SK-N-SH treated with all-trans-retinoic acid at 6 μM for 48 hours (cell line): ENCODE results near the gene CDR2.

Experiments used
- ARNTL ChIP-seq: fragments of 450-650 bp; formaldehyde crosslinking; IDR thresholded peaks from 2 replicates; pipeline ENCODE4 v1.5.0; 2020; ENCODE audit warnings: low read depth, mild to moderate bottlenecking, moderate library complexity, borderline replicate concordance
- BACH2 ChIP-seq: fragments of 250-450 bp; sonication (Bioruptor Pico); IDR thresholded peaks from 2 replicates; pipeline ENCODE4 v1.9.0; 2021; ENCODE audit warnings: mild to moderate bottlenecking, borderline replicate concordance
- ISL1 ChIP-seq: fragments of 250-450 bp; sonication (Bioruptor Pico); IDR thresholded peaks from 2 replicates; pipeline ENCODE4 v2.1.2; 2022; ENCODE audit warnings: mild to moderate bottlenecking, moderate library complexity
- RARB ChIP-seq: fragments of 250-450 bp; sonication (Bioruptor Pico); IDR thresholded peaks from 2 replicates; pipeline ENCODE4 v1.8.0; 2021; ENCODE audit warnings: mild to moderate bottlenecking, moderate library complexity
- TCF4 ChIP-seq: fragments of 250-450 bp; sonication (Bioruptor Pico); IDR thresholded peaks from 2 replicates; pipeline ENCODE4 v1.8.0; 2021; ENCODE audit warnings: mild to moderate bottlenecking, moderate library complexity, borderline replicate concordance
- ZNF565 ChIP-seq: fragments of 450-650 bp; formaldehyde crosslinking; conservative IDR thresholded peaks from 2 replicates; pipeline ENCODE4 v1.5.0; 2020; ENCODE audit warnings: low read depth, mild to moderate bottlenecking, moderate library complexity
- TF ChIP-seq, protein P1 (sequence below): fragments of 250-450 bp; sonication (Bioruptor Pico); IDR thresholded peaks from 2 replicates; pipeline ENCODE4 v1.8.0; 2020; ENCODE audit warnings: mild to moderate bottlenecking, moderate library complexity, borderline replicate concordance
- TF ChIP-seq, protein P2 (sequence below): fragments of 250-450 bp; sonication (Bioruptor Pico); IDR thresholded peaks from 2 replicates; pipeline ENCODE4 v1.5.1; 2020; ENCODE audit warnings: low read depth, mild to moderate bottlenecking, moderate library complexity

DNA sequence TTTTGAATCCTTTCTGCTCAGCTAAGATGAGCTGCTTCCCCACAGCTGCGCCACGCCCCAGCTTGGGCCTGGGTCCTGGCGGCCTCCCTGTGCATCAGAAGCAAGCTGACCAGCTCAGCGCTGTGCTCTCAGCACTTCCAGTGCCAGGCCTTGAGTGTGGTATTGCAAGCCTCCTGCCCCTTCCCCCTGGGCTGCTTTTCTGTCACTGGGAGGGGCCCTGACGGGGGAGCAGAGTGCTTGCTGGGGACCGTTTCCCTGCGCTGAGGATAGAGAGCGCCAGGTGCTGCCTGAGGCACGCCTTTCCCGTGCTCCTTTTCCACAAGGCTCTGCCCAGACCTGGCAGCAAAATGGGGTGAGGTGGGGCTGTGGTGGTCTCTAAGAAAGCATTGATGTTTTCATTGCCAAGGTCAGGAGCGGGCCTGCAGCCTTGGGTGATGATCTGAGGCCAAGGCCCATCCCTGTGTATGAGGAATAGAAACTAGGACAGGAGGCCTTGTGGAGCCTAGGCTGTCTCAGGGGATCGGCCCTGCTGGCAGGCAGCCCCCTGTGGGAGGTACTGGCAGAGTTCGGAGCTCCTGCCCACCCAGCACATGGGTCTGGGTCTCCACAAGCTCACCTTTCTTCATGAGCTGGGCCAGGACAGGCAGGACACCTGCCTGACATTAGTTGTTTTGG is 47.5 kb downstream of the CDR2 start:
- TF ChIP-seq, protein P1, sequence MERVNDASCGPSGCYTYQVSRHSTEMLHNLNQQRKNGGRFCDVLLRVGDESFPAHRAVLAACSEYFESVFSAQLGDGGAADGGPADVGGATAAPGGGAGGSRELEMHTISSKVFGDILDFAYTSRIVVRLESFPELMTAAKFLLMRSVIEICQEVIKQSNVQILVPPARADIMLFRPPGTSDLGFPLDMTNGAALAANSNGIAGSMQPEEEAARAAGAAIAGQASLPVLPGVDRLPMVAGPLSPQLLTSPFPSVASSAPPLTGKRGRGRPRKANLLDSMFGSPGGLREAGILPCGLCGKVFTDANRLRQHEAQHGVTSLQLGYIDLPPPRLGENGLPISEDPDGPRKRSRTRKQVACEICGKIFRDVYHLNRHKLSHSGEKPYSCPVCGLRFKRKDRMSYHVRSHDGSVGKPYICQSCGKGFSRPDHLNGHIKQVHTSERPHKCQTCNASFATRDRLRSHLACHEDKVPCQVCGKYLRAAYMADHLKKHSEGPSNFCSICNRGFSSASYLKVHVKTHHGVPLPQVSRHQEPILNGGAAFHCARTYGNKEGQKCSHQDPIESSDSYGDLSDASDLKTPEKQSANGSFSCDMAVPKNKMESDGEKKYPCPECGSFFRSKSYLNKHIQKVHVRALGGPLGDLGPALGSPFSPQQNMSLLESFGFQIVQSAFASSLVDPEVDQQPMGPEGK (CRISPR knock-in tag): no peak
- TF ChIP-seq, protein P2, sequence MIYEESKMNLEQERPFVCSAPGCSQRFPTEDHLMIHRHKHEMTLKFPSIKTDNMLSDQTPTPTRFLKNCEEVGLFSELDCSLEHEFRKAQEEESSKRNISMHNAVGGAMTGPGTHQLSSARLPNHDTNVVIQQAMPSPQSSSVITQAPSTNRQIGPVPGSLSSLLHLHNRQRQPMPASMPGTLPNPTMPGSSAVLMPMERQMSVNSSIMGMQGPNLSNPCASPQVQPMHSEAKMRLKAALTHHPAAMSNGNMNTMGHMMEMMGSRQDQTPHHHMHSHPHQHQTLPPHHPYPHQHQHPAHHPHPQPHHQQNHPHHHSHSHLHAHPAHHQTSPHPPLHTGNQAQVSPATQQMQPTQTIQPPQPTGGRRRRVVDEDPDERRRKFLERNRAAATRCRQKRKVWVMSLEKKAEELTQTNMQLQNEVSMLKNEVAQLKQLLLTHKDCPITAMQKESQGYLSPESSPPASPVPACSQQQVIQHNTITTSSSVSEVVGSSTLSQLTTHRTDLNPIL: no peak
- TF ChIP-seq ISL1 (CRISPR knock-in tag) (no peak), RARB (CRISPR knock-in tag) (no peak), ZNF565 (no peak), TCF4 (CRISPR knock-in tag) (no peak), BACH2 (CRISPR knock-in tag) (no peak), ARNTL (CRISPR knock-in tag) (no peak)
